Astrocyte of the cerebellum (primary cell): ENCODE results near the gene MGAT4A.

Source experiments
- DNase-seq: peaks from one replicate; pipeline ENCODE4 v3.0.0-alpha.2; 2011; ENCODE audit warnings: low read depth
- H3K4me3 ChIP-seq: 2 replicates; pipeline ENCODE4 v1.5.1; 2011; ENCODE audit warnings: mild to moderate bottlenecking, low read depth, low read length, moderate library complexity
- CTCF ChIP-seq: IDR thresholded peaks from 2 replicates; pipeline ENCODE4 v1.5.1; 2012; ENCODE audit warnings: low read length, low read depth, moderate library complexity, mild to moderate bottlenecking; ENCODE audit errors: missing control alignments
- in situ Hi-C: cut with HindIII; loops from 2 replicates; pipeline ENCODE4 v1.10.0; 2017; ENCODE audit warnings: low sequenced_read_pairs

The MGAT4A gene

GRCh38 chr2:98648451-98648850 lies 82.5 kb downstream of the MGAT4A start:
- in situ Hi-C loops = no loop called here
- no peak for TF ChIP-seq CTCF
- no peak for DNase-seq
- no peak overlapping the region for H3K4me3 ChIP-seq

- no peak overlapping the region for H3K4me3 ChIP-seq
- DNase-seq = no peak
- in situ Hi-C loops = no loop called here
- no peak for TF ChIP-seq CTCF
These were observed 83.3 kb downstream of the MGAT4A start for GRCh38 chr2:98647636-98648035.

- in situ Hi-C loops = no loop called here
- no peak for DNase-seq
- TF ChIP-seq CTCF = no peak
- H3K4me3 ChIP-seq = no peak overlapping the region
These were observed 87.3 kb downstream of the MGAT4A start for GRCh38 chr2:98643496-98644100.

GRCh38 chr2:98637401-98638147 lies 93.4 kb downstream of the MGAT4A start:
- no peak for DNase-seq
- in situ Hi-C loops = no loop called here
- TF ChIP-seq CTCF = no peak
- no peak overlapping the region for H3K4me3 ChIP-seq

- TF ChIP-seq CTCF = peak; percentile 15
- in situ Hi-C loops = no loop called here
- H3K4me3 ChIP-seq = no peak overlapping the region
- DNase-seq = no peak
These were observed 96.4 kb downstream of the MGAT4A start for GRCh38 chr2:98634406-98635092.

- no peak for TF ChIP-seq CTCF
- H3K4me3 ChIP-seq = no peak overlapping the region
- in situ Hi-C loops = no loop called here
- no peak for DNase-seq
These were observed 98.6 kb downstream of the MGAT4A start for GRCh38 chr2:98632351-98632750.
